Lower lobe of right lung (tissue), 2 donors: ENCODE measurements around the gene TGFBRAP1. TPM values are rescaled to one million over a fixed set of nuclear protein-coding genes. Genes with fewer than 3 reads are reported as not detected.
"Not testable (repeated sequence)": the region's sequence is repeated elsewhere in the genome, so short reads cannot be mapped to it uniquely, and the experiment has no call there.

Experiments
- ATAC-seq, 2 donors: fragments of 200-7000 bp; cut with Tn5 transposase; one replicate each; pipeline ENCODE4 v1.9.1; 2020 to 2022; ENCODE audit warnings: mild to moderate bottlenecking in 2 of 2, moderate library complexity in 2 of 2
- DNase-seq: peaks from one replicate; pipeline ENCODE4 v3.0.0-alpha.2; 2020
- H3K27ac ChIP-seq: fragments of 200-600 bp; one replicate; pipeline ENCODE4 v1.8.0; 2022
- H3K27me3 ChIP-seq: fragments of 200-600 bp; one replicate; pipeline ENCODE4 v1.8.0; 2022; ENCODE audit warnings: low read depth
- H3K36me3 ChIP-seq: fragments of 200-600 bp; one replicate; pipeline ENCODE4 v1.8.0; 2022; ENCODE audit warnings: mild to moderate bottlenecking
- H3K4me1 ChIP-seq: fragments of 200-600 bp; one replicate; pipeline ENCODE4 v1.8.0; 2022
- H3K4me3 ChIP-seq: fragments of 200-600 bp; one replicate; pipeline ENCODE4 v1.8.0; 2022; ENCODE audit warnings: mild to moderate bottlenecking
- H3K9me3 ChIP-seq: fragments of 200-600 bp; one replicate; pipeline ENCODE4 v1.8.0; 2022
- intact Hi-C: fragments of 100-400 bp; cut with DNase I; formaldehyde crosslinking; loops from one replicate; pipeline ENCODE4 v1.11.0; 2022
- total RNA-seq: library from RNA; stranded (reverse); fragmentation: NEBNext Ultra II Directional; extraction: Animal tissue kit (Norgen Biotek cat#: 25700); gene quantifications from one replicate; pipeline ENCODE4 v1.2.1, GENCODE V29; 2021
- TF ChIP-seq, protein P1 (sequence below): fragments of 200-600 bp; IDR thresholded peaks from one replicate; pipeline ENCODE4 v1.8.0; 2022; ENCODE audit warnings: antibody characterized with exemption, mild to moderate bottlenecking
- donor health status: DM: no; HTN: yes; CAD: no; lungs with severe emphysema.

TGFBRAP1 gene
- total RNA-seq, 1 donor from 2014 or later = 19.4 TPM

GRCh38 chr2:105257981-105258380 is 71.6 kb downstream of the TGFBRAP1 start:
- DNase-seq = no peak
- Histone ChIP-seq H3K9me3 (no peaks in the 10 kb centered on the region), H3K27ac (no peak overlapping the region), H3K4me3 (no peak overlapping the region), H3K4me1 (no peaks in the 10 kb centered on the region), H3K27me3 (no peaks in the 10 kb centered on the region), H3K36me3 (no peaks in the 10 kb centered on the region)
- TF ChIP-seq, protein P1, sequence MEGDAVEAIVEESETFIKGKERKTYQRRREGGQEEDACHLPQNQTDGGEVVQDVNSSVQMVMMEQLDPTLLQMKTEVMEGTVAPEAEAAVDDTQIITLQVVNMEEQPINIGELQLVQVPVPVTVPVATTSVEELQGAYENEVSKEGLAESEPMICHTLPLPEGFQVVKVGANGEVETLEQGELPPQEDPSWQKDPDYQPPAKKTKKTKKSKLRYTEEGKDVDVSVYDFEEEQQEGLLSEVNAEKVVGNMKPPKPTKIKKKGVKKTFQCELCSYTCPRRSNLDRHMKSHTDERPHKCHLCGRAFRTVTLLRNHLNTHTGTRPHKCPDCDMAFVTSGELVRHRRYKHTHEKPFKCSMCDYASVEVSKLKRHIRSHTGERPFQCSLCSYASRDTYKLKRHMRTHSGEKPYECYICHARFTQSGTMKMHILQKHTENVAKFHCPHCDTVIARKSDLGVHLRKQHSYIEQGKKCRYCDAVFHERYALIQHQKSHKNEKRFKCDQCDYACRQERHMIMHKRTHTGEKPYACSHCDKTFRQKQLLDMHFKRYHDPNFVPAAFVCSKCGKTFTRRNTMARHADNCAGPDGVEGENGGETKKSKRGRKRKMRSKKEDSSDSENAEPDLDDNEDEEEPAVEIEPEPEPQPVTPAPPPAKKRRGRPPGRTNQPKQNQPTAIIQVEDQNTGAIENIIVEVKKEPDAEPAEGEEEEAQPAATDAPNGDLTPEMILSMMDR = no peak
- ATAC-seq = no peak
- intact Hi-C loops = no loop called here

- TF ChIP-seq, protein P1 = no peak
- no peak for ATAC-seq
- H3K36me3 ChIP-seq = no peaks in the 10 kb centered on the region
Observed at GRCh38 chr2:105256431-105257047, 73.0 kb downstream of the TGFBRAP1 start.

GRCh38 chr2:105255979-105256378 is 73.6 kb downstream of the TGFBRAP1 start:
- TF ChIP-seq, protein P1 = no peak
- H3K27me3 ChIP-seq = no peaks in the 10 kb centered on the region
- H3K9me3 ChIP-seq = no peaks in the 10 kb centered on the region
- H3K27ac ChIP-seq = no peak overlapping the region
- H3K36me3 ChIP-seq = no peaks in the 10 kb centered on the region
- H3K4me1 ChIP-seq = no peaks in the 10 kb centered on the region
- DNase-seq (no peak), ATAC-seq (no peak)
- H3K4me3 ChIP-seq = no peak overlapping the region
- intact Hi-C loops = no loop called here

More at GRCh38 chr2:105256431-105257047, 73.0 kb downstream of the TGFBRAP1 start:
- no peak for DNase-seq
- Histone ChIP-seq H3K4me1 (no peaks in the 10 kb centered on the region), H3K27me3 (no peaks in the 10 kb centered on the region), H3K4me3 (no peak overlapping the region), H3K27ac (no peak overlapping the region), H3K9me3 (no peaks in the 10 kb centered on the region)
- intact Hi-C loops = no loop called here

- Histone ChIP-seq H3K27ac (no peak overlapping the region), H3K27me3 (no peaks in the 10 kb centered on the region), H3K9me3 (no peaks in the 10 kb centered on the region), H3K4me1 (no peaks in the 10 kb centered on the region), H3K36me3 (no peaks in the 10 kb centered on the region), H3K4me3 (no peak overlapping the region)
- no peak for DNase-seq
- TF ChIP-seq, protein P1 = no peak
- ATAC-seq = no peak
- intact Hi-C loops = no loop called here
Observed at GRCh38 chr2:105254531-105255210, 74.9 kb downstream of the TGFBRAP1 start.

DNA sequence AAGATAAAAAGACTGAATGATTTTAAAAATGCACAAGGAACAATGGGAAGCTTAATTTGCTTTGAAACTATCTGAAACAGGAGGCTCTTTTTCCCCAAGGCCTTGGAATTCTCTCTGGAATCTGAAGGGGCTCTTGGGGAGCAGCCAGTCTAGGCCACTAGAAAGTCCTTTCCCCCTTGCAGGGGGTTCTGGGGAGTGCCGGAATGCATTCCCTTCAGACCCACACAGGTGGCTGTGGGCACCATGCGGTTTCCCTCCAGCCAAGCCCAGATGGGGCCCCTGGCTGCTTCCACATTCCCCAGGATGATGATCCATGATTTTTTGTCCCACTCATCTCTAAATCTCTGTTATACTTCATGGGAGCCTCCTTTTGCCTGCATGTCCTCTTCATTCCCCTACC is 77.3 kb downstream of the TGFBRAP1 start:
- Histone ChIP-seq H3K27ac (no peak overlapping the region), H3K4me1 (no peaks in the 10 kb centered on the region), H3K4me3 (no peak overlapping the region), H3K9me3 (no peaks in the 10 kb centered on the region), H3K27me3 (no peaks in the 10 kb centered on the region), H3K36me3 (no peaks in the 10 kb centered on the region)
- peak; percentile 48 to 61 for ATAC-seq
- TF ChIP-seq, protein P1 = no peak
- intact Hi-C loops = no loop called here
- DNase-seq = no peak

DNA sequence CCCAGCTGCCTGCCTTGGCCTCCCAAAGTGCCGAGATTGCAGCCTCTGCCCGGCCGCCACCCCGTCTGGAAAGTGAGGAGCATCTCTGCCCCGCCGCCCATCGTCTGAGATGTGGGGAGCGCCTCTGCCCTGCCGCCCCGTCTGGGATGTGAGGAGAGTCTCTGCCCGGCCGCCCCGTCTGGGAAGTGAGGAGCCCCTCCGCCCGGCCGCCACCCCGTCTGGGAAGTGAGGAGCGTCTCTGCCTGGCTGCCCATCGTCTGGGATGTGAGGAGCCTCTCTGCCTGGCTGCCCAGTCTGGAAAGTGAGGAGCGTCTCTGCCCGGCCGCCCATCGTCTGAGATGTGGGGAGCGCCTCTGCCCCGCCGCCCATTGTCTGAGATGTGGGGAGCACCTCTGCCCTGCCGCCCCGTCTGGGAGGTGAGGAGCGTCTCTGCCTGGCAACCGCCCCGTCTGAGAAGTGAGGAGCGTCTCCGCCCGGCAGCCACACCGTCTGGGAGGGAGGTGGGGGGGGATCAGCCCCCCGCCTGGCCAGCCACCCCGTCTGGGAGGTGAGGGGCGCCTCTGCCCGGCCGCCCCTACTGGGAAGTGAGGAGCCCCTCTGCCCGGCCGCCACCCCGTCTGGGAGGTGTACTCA is 78.4 kb downstream of the TGFBRAP1 start:
- intact Hi-C loops, H3K4me1 ChIP-seq, H3K4me3 ChIP-seq: not testable (repeated sequence)

More for the DNA sequence above, 78.4 kb downstream of the TGFBRAP1 start:
- ATAC-seq, H3K9me3 ChIP-seq, H3K27ac ChIP-seq, H3K27me3 ChIP-seq, DNase-seq, H3K36me3 ChIP-seq: not testable (repeated sequence)
